ENCODE results near the gene PLPP2.

The PLPP2 gene

GRCh38 chr19:291006-291521 is at the start of gene PLPP2:
TSS of gene PLPP2 (minus strand) at chr19:291403. CDS start at chr19:291336, 67 bp downstream.
- no peak for DNase-seq

DNA sequence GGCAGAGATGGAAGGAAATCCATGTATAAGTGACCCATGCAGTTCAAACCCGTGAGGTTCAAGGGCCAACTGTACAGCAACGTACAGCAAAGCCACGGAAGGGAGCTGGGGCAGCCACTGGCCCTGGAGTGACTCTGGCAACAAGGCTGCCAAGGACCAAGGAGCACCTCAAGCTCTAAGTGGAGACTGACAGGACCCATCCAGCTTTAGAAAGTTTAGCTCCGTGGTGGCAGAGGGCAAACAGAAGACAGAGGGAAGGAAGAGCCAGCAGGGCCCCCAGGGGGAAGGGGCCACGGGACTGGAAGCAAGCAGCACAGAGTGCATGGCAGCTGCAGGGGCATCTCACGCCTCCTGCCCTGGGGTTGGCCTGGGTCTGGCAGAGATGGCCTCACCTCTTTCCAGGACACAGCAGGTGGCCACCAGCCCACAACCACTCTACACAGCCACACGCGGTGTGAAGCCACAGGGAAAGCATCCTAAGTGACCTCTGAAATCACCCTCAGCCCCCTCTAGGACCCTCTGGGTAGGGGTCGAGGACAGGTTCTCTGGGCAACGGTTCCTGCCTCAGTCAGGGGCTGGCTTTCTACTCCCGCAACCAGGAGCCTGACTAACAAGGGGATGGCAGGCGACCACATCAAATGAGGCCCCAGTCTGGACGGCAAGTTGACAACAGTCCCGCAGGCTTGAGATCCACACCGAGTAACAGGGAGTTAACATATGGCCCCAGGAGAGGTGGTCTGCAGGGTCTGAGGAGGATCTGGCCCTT is 49.6 kb upstream of the PLPP2 start:
- no peak for DNase-seq

DNA sequence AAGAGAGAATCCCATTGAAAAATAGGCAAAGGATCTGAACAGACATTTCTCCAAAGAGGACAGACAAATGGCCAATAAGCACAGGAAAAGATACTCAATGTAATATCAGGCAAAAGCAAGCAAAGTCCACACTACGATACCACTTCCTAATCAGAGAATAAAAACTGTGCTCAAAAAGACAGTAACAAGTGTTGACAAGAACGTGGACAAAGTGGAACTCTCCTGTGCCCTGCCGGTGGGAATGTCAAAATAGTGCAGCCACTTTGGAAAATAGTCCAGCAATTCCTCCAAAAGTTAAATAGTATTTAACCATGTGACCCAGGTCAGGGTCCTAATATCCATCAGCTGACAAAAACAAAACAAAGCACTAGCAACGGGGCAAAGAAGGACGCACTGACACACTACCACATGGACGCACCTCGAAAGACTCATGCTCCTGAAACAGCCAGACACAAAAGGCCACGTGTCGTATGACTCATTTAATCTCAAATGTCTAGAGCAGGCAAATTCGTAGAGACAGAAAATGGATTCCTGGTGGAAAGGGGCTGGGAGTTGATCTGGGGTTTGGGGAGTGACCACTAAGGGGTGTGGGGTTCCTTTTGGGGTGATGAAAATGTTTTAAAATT is 48.2 kb upstream of the PLPP2 start:
- DNase-seq, result no peak

DNA sequence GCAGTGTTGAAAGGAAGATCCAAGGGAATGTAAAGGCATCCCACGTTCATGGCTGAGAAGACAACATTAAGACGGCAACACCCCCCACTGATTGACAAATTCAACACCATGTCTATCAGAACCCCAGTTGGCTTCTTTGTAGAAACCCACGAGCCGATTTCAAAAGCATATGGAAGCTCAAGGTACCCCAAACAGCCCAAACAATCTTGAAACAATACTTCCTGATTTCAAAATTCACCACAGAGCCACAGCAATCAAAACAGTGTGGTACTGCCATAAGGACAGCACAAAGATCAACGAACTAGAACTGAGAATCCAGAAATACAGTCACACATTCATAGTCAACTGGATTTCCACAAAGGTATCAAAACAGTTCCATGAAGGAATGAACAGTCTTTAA is 47.2 kb upstream of the PLPP2 start:
- DNase-seq, result no peak

DNA sequence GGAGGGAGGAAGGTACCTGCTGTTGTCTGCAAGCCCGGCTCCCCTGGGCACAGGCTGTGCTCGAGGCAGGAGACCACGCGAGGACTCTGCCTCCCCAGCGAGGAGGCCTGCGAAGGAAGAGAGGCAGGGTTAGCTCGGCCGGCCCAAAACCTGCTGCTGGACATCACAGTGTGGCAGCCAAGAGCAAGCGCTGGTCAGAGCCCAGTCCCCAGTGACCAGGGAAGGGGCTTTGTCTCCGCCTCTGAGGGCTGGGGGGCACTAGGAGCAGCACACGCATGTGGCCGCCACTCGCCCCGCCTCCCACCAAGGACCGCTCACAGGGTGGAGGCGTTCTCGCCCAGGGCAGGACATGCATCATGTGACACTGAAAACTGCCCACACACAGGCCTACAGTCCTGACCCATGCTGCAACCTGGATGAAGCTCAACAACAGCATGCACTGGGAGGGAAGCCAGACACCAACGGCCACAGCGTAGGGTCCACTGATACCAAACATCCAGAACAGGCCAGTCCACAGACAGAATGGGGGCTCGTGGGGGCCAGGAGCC is 44.9 kb upstream of the PLPP2 start:
- no peak for DNase-seq

DNA sequence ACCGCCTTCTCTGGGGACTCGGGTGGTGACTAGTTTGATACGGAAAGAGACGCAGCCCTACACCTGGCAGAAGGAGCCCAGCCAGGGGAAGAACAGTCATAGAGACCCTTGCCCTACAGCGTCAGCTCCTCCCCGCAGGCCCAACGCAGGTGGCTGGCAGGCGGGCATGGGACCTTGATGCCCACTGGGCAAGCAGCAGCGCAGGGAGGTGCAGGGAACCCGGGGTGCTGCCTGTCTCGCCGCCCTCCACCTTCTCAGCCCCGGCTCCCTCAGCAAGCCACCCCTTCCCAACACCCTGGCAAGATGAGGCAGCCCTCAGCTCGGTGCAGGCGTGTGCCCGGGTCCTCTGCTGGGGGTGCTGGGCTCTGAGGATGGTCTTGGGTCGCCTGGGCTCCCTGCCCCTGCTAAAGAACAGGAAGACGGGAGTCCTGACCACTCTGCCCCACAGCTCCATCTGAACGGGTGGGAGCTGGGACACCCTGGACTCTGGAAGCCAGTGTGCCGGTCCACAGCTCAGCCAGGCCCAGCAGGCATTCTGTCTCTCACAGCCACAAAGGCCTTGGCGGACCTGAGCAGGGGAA is 44.4 kb upstream of the PLPP2 start:
- DNase-seq, result no peak

DNA sequence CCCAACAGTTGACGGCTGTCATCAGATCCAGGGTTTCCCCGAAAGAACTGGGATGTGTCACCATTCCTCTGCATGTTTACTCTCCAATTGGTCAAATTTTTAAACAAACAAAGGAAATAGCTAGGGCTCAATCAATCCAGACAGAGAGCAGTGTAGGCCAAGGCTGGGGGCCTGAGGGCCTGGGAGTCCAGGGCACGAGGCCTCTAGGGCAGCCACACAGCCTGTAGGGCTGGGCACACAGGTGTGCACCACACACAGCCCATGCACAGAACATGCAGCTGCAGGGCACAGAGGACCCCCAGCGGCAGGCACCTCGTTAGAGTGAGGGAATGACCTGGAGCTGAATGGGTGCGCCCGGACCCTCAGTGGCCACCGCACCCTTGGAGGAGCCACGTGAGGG is 43.9 kb upstream of the PLPP2 start:
- no peak for DNase-seq

DNA sequence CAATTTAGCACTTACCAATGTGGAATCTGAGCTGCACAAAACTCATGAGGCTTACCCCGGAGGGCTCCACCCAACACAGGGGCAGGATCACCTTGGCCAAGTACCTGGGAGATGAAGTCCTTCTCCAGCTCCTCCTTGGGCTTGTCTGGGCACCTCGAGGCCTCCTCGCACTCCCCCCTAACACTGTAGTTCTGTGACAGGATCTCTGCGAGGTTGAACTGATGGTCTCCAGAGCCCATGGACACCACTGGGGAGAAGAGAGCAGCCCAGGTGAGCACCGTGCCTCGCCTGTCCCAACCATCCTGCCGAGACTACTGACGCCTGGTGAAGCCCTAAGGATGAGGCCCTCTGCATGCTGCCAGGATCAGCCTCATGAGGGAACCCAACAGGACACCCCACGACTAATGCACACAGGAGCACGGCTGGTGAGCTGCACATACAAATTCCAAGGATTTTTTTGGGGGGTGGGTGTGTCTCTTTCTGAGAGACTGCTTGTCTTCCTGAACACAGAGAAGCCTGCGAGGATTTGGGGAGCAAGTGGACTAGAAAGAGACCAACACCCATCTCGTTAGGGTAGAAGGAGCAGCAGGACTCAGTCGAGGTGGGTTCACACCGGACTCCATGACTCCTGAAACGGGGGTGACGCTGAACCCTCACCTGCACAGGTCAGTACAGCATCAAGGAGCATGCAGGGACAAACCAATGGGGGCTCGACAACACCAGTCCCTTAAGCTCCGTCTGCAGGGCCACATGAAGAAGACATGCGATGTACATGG is 43.3 kb upstream of the PLPP2 start:
- DNase-seq, result no peak

DNA sequence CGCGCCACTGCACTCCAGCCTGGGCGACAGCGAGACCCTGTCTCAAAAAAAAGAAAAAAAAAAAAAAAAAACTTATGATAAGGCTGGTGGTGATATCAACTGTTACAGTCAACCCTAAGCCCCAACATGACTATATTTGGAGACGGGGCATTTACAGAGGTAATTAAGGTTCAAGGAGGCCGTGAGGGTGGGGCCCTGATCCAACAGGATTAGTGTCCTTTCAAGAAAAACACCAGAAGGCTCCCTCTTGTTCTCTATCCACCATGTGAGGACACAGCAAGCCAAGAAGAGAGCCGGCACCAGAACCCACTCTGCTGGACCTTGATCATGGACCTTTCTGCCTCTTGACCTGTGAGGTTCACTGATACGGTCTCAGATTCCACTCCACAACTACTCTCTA is 39.3 kb upstream of the PLPP2 start:
- DNase-seq, result no peak

- no peak for DNase-seq
Observed at GRCh38 chr19:329876-330275, 38.7 kb upstream of the PLPP2 start.

DNA sequence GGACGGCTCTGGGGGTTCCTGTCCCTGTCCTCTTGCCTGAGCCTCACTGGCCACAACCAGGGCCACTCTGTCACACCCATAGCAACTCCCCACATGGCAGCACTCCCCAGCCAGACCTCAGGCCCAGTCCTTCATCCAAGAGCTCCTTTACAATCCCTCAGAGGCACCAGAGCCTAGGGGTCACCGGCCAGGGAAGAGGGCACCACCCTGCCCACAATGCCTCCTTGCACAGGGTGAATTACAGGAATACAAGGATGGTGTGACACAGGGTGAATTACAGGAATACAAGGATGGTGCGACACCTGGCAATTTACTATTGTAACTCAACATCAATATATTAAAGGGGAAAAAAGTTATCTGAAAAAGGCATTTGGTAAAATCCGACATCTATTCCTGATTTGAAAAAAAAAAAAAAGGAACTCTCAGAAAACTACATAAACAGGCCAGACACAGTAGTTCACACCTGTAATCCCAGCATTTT is 36.9 kb upstream of the PLPP2 start:
- no peak for DNase-seq

DNA sequence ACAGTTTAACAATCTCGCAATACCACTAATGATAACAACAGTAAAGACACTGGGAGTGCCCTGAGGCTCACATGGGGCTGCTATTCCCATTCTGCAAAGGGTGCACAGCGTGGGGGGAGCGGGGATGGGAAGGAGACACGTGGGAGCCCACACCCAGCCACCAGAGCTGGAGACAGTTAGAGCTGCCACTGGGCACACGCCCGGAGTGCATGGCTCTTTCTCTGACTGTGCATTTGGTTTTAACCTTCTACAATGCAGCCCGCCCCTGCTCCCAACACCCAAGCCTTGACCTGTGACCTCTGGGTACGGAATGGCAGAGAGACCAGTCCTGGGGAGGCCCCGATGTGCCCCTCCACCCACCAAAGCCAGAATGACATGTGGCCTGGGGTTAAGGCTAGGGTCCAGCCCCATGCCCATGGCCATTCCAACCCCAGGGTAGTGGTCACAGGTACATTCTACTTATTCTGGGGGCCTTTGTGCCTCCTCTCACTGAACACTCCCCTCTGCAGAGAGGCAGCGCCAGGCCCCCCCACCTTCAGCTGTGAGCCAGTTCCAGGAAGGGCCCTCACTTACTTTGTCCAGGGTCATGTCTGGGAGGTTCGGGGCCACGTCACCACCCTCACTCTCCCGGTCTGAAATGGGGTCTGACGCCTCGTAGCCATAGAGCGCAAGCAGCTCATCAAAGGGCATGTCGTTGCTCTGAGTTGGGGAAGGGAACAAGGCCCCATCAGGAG is 36.3 kb upstream of the PLPP2 start:
- no peak for DNase-seq

DNA sequence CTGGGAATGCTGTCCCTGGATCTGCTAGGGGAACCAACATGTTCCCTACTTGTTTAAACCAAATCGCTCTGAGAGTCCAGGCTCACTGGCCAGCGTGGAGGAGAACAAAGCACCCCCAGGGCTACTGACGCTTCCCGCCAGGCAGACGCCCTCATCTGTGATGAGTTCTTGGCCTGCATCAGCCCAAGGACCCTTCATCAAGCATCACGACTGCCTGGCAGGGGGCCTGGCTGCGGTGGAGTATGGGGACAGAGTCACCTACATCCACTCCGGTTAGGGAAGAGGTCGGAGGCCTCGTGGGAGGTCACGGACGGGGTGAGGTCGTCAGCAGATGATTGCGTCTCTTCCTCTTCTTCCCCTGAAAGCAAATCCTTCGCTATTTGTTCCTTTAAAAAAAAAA is 35.7 kb upstream of the PLPP2 start:
- DNase-seq, result no peak

DNA sequence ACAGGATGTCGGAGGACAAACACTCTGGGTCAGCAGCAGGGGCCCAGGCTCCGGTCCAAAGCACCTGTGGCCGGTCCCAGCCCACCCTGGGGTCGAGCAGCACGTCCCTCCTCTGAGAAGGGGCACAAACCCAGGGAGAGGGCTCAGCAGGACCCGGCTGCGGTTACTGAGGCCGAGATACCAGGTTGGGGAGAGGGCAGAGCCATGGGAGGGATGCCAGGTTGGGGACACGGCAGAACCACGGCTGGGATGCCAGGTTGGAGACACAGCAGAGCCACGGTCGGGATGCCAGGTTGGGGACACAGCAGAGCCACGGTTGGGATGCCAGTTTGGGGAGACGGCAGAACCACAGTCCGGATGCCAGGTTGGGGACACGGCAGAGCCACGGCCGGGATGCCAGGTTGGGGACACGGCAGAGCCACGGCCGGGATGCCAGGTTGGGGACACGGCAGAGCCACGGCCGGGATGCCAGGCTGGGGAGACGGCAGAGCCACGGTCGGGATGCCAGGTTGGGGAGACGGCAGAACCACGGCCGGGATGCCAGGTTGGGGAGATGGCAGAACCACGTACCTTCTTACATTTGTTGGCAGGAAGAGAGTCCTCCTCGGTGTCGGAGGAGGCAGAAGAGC is 34.8 kb upstream of the PLPP2 start:
- no peak for DNase-seq

- no peak for DNase-seq
Observed at GRCh38 chr19:325173-325936, 34.2 kb upstream of the PLPP2 start.

- DNase-seq, result no peak
Observed at GRCh38 chr19:324716-325115, 33.5 kb upstream of the PLPP2 start.

DNA sequence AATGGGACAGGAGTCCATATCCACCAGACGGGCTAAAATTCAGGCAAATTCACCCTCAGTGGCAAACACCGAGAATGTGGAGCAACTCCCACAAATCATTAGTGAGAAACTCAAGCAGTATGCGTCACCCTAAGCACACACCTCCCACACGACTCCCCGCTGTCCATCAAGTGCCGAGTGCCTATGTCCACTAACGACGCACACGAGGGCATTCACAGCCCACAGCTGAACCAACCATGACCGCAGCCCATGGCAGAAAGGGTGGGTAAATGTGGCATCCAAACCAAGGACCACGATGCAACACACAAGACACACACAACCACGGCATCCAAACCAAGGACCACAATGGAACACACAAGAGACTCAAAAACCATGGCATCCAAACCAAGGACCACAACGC is 31.4 kb upstream of the PLPP2 start:
- no peak for DNase-seq

DNA sequence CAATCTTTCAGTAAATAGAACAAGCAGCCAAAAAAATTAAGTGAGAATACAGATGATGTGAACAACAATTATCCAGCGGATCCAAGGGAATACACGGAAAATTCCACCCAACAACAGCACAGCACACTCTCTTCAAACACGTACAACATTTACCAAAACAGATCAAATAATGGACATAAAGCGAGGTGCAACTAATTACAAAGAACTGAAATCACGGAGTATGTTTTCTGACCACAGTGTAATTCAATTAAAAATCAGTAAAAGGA is 27.2 kb upstream of the PLPP2 start:
- DNase-seq, result no peak

GRCh38 chr19:317710-318508 is 26.7 kb upstream of the PLPP2 start:
- no peak for DNase-seq

- no peak for DNase-seq
Observed at GRCh38 chr19:315811-316210, 24.6 kb upstream of the PLPP2 start.

Data from DMS79 (cell line).